Activated CD4-positive, alpha-beta T cell treated with anti-CD3 and anti-CD28 coated beads for 4 hours (primary cell): ENCODE data around the gene MARCHF4.

Experiments
- DNase-seq, 2 donors: peaks; one replicate each; pipeline ENCODE4 v3.0.0-alpha.2; 2020

Gene MARCHF4, protein sequence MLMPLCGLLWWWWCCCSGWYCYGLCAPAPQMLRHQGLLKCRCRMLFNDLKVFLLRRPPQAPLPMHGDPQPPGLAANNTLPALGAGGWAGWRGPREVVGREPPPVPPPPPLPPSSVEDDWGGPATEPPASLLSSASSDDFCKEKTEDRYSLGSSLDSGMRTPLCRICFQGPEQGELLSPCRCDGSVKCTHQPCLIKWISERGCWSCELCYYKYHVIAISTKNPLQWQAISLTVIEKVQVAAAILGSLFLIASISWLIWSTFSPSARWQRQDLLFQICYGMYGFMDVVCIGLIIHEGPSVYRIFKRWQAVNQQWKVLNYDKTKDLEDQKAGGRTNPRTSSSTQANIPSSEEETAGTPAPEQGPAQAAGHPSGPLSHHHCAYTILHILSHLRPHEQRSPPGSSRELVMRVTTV

DNA sequence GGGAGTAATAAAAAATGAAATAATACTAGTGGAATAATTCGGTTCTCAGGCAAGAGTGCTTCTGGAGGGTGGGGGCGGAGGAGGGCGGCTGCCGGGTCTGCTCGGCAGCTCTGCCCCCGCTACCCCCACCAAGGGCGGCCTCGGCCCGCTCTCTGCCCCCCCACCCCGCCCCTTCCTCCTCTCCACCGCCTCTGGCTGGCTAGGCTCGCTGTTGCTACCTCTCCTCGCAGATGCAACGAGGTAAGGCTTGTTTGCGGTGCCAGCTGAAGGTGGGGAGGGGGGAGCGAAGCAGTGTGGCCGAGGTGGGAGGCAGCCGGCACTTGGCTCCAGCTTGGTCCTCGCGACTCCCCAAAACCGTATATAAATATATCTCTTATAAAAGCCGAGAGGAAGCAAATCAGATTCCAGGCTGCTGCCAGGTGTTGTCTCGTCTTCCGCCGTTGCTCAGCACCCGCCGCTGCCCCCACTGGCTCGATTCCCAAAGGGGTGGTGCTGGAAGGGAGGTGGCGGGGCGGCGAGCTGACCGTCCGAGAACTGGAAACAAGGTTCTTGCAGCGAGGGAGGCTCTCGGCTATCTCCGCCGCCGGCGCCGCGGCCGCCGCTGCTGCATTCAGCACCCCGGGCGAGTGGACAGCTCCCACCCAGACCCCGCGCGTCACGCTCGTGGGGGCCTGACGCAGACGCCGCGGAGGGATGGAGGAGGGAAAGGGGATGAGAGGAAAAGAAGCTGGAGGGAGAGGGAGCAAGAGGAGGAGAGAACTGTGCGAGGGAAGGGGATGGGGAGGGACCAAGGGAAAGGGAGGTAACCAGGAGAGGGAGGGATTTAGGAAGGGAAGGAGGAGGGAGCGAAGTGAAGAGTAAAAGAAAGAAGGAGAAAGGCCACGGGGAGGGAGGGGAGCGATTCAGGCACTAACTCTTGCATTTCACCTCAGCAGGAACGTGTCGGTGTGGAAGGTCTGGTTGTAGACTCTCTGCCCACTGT is at the start of gene MARCHF4:
Gene MARCHF4, minus strand, starts transcription at position 763 of the 982 bp plus-strand sequence. CDS start 2,223 bp downstream, outside the sequence.
- DNase-seq: peak; percentile 42 to 50

DNA sequence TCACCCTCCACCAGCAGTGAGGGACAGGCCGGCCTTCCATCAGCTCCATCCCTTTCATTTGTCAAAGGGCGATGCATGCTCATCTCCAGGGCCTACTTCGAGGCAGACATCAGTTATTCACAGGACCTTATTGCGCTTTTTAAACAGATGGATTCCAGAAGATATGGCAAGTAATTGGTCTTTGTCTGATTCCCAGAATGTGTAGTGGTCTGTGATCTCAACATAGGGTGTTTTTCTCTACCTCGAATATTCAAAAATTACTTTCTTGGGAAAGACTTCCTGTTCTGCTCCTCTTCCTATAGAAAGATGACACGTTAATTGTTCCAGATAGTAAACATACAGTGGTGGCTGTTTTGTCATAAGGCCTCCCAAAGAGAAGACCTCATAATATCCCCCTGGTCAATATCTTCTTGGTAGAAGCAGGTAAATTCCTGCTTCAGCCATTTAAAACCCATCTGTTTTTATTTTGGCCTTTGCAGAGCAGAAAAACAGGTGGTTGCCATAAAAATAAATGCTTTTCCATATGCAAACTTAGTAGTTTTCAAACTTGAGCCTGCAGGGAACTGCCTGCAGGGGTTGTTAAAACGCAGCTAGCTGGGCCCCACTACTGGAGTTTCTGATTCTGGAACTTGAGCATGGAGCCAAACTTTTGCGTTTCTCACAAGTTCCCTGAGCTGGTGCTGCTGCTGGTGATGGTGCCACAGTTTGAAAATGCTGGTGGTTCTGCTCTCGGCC is 48.3 kb upstream of the MARCHF4 start:
- no peak for DNase-seq

DNA sequence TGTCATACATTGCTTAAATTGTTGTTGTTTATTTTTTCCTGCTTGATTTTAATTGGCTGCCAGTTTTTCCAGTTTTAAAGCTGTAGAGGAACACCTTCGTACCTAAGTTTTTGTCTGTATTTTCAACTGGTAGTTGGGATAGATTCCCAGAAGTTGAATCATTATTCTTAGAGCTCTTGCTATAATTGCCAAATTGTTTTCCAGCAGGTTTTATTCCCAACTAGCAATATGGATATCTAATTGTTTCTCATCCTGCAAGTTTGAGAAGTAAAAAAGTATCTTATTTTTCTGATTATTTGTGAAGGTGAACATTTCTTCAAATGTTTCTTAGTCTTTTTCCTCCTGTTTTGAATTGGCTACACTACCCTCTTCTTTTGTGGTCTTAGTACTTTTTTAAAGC is 46.7 kb upstream of the MARCHF4 start:
- DNase-seq: no peak

DNA sequence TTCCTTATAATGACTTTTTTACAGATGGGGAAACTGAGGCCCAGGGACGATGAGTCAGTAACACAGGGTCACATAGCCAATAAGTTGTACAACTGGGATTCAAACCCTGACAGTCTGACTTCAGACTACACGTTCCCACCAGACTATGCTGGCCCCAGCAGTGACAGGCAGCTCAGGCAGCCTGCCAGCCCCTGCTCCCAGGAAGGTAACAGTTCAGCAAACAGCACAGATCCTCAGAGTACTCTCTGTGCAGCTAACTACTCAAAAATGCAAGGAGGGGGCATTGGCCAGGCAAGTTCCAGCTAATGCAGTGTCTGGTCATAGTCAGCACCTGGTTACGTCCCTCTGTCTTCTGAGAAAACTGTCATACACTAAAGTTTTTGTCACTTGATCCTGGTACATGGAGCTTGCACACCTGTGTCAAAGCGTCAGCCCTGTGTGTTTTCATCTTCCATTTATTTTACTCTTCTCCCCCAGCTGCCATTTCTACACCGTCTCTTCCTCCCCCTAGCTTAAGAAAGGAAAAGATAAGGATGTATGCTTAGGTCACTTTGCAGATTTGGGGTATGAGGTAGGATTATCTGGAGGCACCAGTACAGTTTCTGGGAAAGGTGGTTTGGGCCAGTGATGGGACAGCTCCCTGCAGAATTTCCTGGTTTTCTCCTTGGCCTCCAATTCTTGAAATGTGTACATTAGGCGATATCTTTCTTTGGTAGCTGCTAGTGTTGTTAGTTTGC is 44.5 kb upstream of the MARCHF4 start:
- DNase-seq: no peak

DNA sequence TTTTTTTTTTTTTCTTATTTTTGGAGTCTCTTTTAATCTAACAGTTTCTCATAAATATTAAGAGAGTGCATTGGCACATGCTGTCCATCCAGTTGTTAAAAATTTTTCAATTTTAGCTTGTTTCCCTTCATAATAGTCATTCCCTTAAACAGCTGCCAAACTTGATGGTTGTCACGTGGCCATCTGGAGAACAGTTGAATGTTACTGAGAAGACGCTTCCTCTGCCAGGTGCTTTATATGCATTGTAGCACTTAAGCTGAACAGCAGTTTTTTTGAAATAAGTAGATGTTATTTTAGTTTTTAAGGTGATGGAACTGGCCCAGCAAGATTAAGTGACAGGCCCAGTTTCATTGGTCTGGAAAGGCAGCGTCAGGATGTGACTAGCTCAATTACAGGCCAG is 43.3 kb upstream of the MARCHF4 start:
- no peak for DNase-seq

DNA sequence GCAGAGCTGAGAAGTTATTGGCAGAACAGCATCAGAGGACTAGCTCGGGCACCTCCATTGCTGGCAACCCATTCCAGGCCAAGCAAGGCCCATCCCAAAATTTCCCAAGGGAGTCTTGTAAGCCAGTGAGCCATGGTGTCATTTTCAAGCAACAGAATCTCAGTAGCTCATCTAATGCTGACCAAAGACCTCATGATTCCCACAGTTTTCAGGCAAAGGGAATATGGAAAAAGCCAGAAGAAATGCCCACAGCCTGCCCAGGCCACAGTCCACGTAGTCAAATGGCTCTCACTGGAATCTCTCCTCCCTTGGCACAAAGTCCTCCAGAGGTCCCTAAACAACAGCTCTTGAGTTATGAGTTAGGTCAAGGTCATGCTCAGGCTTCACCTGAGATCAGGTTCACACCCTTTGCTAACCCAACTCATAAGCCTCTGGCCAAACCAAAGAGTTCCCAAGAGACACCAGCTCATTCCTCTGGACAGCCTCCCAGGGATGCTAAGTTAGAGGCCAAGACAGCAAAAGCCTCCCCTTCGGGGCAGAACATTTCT is 42.6 kb upstream of the MARCHF4 start:
- DNase-seq: no peak

DNA sequence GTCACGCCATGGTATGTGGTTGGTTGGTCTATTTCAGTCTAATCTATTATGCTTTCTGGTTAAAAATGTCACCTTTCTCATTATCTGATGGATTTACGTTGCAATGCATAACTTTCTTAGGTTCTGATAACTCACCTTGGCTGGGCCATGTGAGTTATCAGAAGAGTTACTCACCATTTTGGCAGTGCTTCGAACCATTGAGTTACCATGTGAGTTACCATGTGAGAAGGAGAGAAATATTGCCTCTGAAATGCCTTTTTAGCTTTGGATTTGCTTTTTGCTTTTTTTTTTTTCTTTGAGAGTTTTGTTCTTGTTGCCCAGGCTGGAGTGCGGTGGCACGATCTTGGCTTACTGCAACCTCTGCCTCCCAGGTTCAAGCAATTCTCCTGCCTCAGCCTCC is 41.6 kb upstream of the MARCHF4 start:
- DNase-seq: no peak

DNA sequence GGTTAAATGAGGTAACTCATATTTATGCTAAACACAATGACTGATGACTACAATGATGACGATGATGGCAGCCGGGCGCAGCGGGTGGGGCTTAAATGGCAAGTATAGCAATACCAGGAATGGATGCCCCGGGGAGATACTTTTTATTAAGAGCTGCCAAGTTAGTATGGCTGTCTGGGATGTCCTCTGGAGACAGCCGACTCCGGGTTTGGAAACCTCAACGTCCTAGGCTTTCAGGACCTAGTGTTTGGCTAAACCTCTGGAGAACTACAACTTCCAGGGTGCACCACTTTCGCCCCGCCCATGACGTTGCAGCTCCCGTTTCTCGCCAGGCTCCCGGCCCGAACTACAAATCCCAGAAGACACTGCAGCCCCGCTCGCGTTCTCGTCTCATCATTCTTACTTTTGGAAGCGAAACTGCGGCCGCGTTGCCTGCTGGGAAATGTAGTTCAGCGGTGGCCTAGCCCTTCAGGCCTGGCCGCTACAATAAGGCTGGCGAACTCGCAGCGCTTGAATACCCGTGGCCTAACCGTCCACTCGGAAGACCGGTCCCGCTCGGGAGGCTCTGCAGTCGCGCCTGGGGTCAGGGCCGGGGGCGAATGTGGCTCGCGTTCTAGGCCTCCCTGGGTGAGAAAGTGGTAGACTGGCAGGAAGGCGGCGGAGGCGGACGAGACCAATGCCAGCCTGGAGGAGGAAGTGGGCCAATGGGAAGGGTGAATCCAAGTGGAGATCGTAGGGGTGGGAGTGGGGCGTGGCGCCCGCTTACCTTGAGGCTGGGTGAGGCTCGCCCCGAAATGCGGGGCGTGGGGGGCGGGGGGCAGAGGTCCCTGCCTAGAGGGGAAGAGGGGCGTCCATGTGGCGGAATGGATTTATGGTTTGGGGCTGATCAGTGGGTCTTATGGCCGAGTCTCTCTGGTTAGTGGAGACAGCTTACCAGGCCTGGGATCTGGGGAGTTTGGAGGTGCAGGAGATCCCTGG is 40.0 kb upstream of the MARCHF4 start, which contains the start of gene SMARCAL1:
Gene SMARCAL1, plus strand, starts transcription at position 463 of the 978 bp plus-strand sequence. CDS start 2,221 bp downstream, outside the sequence.
- peak; percentile 97 to 99 for DNase-seq

DNA sequence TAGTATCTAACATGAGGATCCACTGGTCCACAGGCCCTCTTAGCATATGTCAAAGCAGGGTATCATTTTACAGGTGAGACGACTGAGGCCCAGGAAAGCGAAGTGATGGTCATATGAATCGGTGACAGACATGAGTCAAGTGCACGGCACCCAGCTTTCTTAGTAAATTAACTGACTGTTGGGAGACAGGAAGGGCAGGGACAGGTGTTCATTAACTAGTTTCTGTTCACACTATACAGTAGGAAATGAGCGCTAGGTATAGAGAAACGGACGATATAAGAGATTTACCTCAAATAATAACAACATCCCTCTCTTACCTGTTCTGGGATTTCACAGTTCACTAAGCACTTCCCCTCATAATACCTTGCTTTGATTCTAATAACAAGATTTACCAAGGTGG is 38.3 kb upstream of the MARCHF4 start:
- no peak for DNase-seq

DNA sequence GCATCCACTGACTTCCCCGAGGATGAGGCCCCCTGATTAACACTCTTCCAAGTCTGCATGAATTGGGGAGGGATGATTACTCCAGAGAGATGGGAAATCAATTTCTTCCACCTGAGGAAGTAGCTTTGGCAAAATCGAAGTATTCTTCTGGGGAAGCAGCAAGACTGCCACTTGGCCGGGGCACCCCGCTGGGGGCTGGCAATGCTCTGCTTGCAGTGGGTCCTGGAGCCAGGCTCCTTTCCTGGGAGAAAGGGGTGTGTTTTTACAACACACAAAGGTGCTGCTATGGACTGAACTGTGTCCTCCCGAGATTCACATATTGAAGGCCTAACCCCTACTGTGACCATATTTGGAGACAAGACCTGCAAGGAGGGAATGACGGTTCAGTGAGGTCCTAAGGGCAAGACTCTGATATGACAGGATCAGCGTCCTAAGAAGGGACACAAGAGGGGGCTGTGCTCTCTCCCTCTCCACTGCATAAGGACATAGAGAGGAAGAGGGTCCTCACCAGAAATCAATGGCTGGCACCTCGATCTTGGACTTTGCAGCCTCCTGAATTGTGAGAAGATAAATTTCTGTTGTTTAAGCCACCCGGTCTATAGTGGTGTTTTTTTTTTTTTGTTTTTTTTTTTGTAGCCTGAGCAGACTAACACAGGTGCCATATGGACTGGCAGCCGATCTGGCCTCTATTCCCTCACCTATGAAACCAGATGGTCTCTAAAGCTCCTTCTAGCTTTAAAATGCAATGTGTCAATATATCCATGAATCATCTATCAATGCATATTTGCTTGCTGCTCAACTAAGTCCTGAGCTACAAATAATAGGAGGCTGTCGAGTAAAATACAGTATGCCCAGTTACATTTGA is 36.4 kb upstream of the MARCHF4 start:
- DNase-seq: no peak

DNA sequence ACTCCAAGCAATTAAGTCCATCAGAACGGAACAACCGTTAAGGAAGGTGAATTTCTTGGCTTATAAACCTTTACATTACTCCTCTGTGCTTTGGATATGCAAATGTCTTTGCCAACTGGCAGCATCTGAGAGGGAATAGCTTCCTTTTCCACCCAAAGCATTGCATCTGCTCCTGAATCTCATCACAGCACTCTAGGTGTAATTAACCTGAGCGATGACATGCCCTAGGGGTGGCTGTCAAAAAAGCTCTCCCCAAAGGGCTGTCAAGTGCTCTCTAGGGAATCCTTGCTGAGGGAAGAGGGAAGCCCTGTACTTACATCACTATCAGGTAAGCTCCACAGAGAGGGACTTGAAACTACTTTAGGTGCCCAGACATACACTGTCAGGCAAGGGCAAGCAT is 34.5 kb upstream of the MARCHF4 start:
- DNase-seq: no peak

DNA sequence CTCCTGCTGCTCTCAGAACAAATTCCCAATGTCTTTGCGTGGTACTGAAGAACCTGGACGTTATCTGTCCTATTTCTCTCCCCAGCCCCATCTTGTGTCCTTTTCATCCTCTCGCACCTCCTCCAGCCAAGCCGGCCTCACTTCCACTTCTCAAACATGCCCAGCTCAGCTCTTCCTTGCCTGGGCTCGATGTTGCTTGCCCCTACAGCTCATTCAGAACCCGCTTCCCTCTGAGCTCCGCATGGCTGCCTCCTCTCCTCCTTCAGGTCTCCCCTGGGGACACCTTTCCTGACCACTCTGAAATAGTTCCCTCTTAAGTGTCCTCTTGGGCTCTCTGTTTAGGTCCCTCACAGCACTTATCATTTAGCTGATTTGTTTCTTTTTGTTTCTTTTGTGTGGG is 33.3 kb upstream of the MARCHF4 start:
- DNase-seq: no peak

DNA sequence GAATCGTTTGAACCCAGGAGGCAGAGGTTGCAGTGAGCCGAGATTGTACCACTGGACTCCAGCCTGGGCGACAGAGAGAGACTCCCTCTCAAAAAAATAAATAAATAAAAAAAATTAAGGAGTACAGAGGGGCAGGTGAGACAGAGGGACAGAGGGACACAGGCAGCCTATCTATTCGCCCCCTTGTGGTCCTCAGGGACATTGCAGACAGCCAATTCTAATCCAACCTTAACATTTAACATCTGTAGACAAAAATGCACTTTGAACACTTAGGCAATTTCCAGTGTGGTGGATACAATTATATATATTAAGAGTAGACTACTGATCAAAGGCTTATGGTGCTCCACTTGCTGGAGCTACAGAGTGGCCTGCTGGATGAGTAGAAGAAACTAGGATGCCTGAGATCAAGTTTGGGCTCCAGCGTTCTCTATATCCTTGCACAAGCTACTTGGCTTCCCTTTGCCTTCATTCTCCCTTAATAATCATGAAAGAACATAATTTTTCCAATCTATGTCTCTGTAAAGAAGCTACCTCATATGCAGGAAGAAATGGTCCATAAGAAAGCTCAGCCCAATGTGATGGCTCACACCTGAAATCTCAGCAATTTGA is 31.8 kb upstream of the MARCHF4 start:
- peak; percentile 36 to 53 for DNase-seq

DNA sequence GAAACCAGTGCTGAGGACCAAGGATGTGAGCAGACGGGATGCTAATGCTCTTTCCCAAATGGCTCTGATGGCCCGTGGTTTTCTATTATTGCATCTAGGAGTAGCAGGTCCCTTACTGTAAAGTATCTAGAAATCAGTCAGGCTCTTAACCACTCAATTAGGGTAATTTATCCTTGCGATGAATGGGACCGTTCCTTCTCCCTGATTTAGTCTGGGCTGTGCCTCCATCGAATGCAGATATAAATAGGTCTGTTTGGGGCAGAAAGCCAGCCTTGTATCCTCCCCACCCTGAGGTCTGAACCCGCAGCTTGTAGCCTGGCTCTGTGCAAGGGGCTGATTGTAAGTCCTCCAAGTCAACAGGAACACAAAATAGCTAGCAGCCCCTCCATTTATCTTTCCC is 30.5 kb upstream of the MARCHF4 start:
- DNase-seq: no peak

DNA sequence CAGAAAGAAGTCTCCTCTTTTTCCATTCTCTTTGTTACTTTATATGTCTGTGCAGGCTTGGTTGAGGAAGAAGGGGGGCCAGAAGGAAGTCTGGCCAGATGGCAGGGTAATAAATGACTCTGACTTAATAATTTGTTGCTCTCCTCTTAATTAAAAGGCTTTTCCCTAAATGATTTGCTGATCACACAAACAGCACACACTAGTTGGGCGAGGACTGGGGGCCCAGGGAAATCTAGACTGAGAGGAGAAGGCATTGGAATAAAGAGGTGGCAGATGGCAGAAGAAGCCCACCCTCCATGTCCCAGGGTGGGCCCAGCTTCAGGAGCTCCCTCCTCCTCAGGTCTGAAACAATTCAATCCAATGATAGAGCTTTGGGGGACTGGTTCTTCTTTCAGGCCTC is 27.3 kb upstream of the MARCHF4 start:
- DNase-seq: no peak

DNA sequence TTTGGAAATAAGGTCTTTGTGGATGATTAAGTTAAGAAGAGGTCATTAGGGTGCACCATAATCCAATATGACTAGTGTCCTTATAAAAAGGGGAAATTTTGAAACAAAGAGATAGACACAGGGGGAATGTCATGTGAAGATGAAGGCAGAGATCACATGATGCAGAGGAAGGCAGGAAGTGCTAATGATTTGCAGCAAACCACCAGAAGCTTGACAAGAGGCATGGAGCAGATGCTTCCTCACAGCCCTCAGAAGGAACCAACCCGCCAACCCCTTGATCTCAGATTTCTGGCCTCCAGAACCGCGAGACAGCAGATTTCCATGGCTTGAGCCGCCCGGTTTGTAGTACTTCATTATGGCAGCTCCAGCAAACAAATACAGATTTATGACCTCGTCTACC is 22.6 kb upstream of the MARCHF4 start:
- DNase-seq: no peak

DNA sequence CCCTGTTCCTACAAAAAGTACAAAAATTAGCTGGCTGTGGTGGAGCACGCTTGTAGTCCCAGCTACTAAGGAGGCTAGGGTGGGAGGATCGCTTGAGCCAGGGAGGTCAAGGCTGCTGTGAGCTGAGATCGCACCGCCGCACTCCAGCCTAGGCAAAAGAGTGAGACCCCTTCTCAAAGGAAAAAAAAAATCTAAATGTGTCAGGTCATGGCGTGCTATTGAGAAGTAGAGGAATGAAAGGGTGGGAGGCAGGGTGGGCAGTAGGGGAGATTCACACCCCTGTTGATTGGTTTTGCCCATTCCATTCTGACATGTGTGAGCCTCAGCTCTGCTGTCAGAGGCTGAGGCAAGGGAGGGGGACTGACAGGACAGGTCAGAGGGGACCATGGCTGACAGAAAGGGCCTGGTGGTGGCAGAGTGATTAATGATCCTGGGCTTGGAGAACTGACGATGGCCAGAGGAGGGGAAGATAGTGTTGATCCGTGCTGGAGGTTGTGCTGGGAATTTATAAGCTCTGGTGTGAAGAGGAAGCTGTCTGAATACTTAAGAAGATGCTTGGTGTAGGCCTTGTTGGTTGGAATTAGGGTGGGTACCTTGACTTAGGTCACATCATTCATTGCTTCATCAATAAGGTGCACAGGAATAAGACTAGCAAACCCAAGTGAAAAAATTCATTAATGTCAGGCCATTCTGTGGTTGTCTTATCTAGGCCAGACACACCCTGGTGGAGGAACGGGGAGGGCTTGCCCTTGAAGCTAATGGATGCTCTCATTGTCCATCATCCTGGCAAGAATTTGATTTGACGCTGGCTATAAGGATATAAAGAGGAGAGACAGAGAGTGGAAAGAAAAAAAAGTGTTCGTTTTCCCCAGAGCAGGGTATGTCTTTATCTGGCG is 20.9 kb upstream of the MARCHF4 start:
- DNase-seq: no peak

DNA sequence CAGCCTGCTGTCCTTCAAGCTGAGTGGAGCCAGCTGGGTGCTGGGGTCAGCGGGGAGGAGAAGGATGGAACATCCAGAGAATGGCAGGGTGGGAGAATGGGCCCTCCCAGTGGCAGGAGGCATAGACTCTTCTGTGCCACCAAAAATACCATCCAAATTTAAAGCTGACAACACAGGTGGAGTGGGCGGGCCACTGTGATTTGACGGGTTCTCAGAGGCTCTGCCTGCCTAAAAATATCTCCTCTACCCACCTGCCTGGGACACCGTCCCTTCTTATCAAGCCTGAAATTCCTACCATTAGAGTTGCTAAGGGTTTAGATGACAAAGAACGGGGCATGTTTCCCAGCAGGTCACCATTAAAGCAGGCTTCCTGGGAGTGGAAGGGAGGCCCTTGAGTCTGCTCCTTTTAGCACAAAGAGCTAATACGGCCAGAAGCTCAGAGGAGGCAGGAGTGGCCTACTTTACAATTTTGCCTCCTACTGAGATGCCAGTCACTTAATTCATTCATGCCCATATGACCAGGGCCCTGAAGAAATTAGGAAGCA is 19.8 kb upstream of the MARCHF4 start:
- DNase-seq: no peak
